ENCODE measurements around the gene CACNA1B.
A peak's percentile ranks its signal among the peaks of the same experiment; 100 is the strongest.
"Not testable (repeated sequence)": the region's sequence is repeated elsewhere in the genome, so short reads cannot be mapped to it uniquely, and the experiment has no call there.

CACNA1B gene

DNA sequence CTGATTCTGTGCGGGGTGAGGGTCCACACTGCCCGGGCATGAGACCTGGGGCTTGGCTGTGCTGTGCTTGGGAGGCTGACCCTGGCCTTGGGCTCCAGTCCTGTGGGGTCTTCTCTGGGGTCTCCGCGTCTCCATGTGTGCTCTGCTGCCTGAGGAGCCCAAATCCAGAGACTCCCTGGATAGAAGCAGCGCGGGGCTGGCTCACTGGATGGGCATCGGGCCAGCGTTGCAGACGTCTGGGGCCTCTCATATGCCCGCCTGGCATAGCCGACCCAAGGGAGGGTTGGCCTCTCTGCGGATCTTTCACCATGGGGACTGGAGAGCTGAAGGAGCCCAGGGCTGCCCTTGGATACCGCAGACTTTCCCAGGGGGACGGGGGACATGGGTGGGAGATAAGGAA is 12.4 kb downstream of the CACNA1B start:
- DNase-seq (ENCODE audit: low spot score): not testable (repeated sequence)

DNA sequence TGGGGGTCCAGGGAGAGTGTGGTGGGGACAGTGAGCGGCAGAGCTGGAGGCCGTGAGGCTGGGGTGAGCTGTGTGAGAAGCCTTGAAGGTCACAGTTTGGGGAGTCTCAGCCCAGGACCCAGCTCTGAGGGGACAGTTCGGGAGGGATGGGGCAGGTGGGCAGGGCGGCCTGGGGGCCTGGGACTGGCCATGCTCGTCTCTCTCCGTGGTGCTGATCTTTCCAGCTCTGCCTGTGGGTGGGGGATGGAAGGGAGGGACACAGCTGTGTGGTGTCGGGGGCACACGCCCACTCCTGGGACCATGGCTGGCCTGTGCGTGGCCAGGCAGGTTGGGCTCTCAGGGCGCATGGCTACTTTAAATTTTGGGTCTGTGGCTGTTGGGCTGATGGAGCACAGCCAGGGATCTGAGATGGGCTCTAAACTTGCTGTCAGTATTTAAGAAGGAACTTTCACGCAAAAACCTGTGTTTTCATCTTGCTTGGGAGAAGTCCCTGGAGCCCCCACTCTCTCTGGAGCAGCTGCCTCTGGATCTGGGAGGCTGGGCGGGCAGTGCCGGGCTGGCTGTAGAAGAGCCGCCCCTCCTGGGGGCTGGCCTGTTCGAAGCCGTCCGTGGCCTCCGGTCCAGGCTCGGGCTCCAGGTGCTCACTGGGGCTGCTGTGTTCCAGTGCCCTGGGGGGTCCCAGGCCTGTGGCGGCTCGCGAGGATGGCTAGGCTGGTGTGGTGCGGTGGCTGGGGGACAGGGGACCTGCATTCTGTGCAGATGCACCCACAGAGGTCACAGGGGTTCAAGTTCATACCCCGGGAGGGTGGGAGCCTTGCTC is 13.4 kb downstream of the CACNA1B start:
- not testable (repeated sequence) for DNase-seq (ENCODE audit: low spot score)

DNA sequence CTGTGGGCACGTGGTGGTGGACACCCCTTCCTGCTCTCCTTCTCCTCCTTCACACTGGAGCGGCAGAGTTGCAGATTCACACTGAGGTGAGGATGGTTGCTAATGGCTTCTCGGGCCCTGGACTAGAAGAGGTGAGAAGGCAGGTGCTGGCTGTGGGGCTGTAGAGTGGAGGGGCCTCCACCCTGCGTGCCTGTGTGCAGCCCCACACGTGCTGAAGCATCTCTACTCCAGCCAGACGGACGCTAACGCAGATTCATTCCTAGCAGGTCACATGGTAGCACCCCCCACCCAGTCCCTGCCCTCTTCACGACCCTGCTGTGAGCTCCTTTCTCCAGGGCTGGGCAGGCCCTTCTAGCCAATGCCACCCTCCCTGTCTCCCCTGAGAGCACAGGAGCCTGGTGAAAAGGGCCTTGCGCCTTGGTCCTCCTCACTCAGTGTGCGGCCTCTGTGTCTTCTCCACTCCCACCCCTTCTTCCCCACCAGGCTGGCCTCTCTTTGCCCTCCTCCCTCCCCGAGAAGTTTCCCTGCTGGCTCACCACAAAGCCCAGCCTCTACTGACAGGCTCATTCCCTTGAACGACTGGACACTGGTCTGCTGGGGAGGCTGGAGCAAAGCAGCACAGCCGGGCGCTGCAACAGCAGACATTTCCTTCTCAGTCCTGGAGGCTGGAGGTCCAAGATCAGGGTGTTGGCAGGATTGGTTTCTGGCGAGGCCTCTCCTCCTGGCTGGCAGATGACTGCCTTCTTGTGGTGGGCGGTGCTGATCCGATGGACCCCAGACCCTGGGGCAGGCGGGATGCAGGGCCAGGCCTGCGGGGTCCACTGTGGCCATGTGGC is 14.2 kb downstream of the CACNA1B start:
- DNase-seq (ENCODE audit: low spot score): no peak

DNA sequence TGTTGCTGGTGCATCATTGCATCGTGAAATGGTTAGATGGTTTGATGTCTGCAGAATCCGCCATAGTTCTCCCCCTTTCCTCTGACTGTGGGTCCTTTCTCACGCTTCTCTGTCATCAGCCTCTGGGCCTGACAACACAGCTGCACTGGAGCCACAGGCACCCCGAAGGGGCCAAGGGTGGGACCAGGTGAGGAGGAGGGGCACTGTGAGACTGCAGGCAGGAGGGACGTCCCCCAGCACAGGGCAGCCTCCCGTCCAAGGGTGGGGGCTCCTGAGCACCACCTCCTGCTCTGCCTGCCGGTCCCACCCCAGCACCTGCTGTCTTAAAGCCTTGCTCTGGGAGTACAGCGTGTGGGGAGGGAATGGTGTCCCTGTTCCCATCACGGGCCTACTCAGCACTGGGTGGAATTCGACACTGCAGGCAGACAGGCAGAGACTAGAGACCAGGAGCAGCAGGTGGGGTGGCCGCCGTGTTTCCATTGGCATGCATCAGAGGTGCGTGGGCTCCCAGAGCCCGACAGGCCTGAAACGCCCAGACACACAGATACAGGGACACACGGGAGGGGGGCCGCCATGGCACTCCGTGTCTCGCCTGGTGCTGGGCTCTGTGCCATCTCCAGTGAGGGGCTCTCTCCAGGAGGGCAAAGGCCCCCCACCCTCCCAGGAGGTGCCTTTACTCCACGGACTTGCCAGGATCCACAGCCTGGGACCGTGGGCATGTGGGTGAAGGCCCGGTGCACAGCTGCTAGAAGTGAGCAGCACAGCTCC is 15.0 kb downstream of the CACNA1B start:
- no peak for DNase-seq (ENCODE audit: low spot score)

DNA sequence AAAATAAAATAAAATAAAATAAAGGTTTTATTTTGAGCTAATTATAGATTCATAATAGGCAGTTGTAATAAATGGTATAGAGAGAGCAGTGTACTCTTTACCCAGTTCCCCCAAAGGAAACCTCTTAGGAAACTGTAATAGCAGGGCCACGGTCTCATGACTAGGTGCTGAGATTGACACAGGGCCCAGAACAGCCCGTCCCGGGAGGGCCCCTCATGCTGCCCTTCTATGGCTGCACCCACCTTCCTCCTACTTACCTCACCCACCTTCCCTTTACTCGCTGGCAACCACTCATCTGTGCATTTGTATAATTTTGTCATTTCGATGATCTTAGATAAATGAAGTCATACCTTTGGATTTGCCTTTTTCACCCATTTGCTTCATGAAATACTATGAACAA is 16.1 kb downstream of the CACNA1B start:
- no peak for DNase-seq (ENCODE audit: low spot score)

DNA sequence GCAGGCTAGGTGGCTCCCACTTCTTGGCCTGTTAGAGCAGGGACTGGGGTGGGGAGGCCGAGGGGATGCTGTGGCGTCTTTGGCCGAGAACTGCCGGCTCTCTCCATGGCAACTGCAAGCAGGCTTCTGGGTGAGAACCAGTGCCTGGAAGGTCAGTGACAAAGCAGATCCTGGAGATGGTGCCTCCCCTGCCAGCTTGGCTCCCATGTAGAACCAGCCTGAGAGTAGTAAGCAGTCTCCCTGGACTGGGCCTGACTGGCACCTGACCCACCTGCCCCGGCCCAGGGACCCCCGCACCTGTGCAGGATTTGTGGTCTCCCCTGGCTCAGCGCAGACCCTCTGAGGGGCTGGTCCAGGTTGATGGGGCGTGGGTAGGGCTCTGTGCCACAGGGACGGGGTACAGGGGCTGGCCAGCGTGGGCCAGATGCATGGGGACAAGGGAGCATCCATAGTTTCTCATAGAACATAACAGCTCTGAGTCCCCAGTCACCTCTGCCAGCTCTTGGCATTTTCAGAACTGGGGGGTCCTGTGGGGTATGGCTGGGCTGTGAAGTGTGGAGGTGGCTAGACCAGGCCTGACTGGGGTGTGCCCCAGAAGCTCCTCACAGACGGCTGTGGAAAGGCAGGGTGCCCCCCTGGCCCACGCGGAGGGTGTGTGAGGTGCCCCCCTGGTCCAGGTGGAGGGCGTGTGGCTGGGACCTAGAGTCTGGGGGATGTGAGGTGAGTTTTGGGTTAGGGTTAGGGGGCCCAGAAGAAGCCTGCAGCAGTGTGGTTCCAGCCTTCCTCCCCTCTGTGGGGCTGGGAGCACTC is 22.2 kb downstream of the CACNA1B start:
- DNase-seq (ENCODE audit: low spot score): no peak

DNA sequence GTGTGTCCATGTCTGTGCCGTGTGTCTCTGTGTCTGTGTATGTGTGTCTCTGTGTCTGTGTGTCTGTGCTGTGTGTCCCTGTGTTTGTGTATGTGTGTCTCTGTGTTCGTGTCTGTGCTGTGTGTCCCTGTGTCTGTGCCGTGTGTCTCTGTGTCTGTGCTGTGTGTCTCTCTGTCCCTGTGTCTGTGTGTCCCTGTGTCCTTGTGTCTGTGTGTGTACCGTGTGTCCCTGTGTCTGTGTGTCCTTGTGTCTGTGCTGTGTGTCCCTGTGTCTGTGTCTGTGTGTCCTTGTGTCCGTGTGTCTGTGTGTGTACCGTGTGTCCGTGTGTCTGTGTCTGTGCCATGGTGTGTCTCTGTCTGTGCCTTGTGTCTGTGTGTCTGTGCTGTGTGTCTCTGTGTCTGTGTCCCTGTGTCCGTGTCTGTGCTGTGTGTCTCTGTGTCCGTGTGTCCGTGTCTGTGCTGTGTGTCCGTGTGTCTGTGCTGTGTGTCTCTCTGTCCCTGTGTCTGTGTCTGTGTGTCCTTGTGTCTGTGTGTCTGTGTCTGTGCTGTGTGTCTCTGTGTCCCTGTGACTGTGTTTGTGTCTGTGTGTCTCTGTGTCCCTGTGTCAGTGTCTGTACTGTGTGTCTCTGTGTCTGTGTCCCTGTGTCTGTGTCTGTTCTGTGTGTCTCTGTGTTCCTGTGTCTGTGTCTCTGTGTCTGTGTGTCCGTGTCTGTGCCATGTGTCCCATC is 23.2 kb downstream of the CACNA1B start:
- DNase-seq (ENCODE audit: low spot score): no peak

DNA sequence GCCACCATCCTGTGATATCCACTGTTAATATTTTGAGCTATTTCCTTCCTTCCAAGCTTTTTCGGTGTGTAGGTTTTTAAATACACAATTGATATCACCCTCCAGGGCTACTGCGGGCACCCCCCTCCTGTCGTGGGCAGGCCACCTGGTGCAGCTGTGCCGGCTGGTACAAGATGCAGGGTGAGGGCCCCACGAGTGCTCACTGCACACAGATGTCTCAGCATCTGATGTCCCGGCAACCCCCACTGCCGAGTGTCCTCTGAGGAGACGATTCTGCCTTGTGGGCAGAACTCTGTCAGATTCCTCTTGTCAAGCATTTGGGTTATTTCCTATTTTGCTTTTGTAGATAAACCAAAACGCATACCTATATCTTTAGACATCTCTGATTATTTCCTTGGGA is 25.1 kb downstream of the CACNA1B start:
- no peak for DNase-seq (ENCODE audit: low spot score)

DNA sequence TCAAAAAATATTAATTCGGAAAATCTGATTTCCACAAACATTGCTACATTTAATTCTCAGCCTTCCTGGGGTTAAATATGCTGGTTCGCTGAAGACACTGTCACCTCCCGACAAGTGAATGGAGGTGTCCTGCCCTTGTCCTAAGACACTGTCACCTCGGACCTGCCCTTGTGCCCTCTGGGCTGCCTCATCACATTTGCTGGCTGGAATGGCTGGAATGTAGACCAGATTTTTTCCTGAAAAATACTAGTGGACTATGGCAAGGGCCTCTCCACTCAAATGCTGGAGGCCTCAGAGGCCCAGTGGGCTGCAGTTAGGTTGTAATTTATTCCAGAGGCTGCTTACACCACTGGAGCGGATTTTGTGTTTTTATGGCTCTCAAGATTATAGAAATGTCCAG is 28.2 kb downstream of the CACNA1B start:
- no peak for DNase-seq (ENCODE audit: low spot score)

DNA sequence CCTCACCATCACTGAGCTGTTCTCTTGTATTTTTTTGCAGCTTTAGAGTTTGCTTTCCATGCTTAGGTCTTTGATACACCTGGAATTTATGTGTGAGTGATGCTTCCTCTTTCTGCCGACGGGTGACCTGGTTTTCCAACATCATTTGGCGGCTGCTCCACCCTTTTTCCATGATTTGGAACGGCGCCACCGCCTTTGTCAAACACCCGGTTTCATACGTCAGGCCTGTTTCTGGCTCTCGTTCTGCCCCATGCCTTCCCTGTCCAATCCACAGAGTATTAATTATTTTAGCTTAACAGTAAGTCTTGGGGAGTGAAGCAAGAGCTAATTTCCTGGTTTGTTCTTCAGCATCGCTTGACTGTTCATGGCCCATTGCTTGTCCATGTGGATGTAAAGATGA is 30.2 kb downstream of the CACNA1B start:
- no peak for DNase-seq (ENCODE audit: low spot score)

DNA sequence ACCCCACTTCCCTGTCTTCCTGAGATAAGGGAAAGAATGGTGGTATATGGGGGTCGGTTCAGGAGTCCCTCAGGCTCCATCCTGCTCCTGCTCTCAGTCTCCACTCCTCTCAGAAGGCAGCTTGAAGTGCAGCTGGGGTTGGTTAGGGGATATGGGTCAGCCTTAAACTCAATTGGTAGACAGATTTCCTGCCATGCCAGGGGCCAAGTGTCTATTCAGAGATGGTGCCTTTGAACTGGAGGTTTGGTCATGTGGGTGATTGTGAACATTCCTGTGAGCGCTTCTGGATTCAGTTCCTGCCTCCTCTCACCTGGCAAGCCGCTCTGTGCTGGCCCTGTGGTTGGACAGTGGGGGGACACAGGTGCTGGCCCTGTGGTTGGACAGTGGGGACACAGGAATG is 35.1 kb downstream of the CACNA1B start:
- no peak for DNase-seq (ENCODE audit: low spot score)

DNA sequence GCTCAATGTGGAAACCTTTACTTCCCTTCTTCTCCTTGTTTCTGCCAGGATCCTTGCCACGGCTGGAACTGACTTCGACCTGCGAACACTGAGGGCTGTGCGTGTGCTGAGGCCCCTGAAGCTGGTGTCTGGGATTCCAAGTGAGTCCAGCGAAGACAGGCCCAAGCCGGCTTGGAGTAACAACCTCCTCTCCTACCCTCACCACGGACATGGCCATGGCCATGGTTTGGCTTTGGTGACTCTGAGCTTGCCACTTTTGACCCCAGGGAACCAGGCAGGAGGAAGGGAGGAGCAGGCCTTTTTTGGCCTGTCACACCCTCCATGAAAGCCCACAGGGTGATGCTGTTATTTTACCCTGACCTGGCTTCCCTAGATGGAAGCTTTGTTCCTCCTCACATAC is 35.5 kb downstream of the CACNA1B start:
- no peak for DNase-seq (ENCODE audit: low spot score)

DNA sequence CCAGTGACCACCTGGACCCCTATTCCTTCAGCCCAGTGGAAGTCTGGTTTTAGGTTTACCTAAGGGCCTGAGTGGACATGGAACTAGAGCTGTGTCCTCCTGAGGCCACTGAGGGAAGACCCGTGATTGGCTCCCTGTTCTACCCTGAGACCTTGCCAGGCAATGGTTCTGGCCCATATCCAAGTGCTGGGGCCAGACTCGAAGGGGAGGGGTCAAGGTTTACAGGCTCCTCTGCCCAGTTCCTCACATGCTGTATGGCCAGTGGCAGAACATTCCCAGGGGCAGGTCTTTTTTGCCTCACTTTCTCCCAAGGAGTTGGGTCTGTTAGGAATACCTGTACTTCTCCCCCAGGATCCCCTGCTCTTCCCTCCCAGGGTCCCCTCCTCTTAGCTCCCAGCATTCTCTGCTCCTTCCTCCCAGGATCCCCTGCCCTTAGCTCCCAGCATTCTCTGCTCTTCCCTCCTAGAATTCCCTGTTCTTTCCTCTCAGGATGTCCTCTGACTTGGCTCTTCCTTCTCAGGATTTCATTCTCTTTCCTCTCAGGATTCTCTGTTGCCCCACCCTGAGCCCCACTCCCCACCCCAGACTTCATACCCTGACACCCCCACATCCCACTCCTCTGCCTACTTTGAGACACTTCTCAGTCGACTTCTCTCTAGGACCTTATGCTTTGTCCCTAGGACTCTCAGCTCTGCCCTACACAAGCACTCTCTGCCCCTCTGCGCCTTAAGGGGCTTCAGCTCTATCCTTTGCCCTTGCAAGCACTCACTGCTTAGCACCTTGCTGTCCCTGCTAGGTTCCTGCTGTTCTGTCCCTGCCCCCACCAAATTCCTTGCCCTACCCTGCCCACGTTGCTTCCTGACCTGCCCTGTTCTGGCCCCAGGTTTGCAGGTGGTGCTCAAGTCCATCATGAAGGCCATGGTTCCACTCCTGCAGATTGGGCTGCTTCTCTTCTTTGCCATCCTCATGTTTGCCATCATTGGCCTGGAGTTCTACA is 36.5 kb downstream of the CACNA1B start:
- no peak for DNase-seq (ENCODE audit: low spot score)

DNA sequence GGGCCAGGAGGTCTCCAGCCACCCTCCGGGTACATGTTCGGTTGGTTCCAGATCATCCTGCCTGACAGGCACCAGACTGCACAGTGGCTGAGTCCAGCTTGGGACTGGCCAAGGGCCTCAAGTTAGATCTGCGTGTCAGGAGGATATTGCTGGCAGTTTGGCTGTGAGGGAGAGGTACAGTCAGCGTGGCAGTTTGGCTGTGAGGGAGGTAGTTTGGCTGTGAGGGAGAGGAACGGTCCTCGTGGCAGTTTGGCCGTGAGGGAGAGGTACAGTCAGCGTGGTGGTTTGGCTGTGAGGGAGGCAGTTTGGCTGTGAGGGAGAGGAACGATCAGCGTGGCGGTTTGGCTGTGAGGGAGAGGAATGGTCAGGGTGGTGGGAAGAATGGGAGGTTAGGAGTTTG is 39.0 kb downstream of the CACNA1B start:
- DNase-seq (ENCODE audit: low spot score): no peak

DNA sequence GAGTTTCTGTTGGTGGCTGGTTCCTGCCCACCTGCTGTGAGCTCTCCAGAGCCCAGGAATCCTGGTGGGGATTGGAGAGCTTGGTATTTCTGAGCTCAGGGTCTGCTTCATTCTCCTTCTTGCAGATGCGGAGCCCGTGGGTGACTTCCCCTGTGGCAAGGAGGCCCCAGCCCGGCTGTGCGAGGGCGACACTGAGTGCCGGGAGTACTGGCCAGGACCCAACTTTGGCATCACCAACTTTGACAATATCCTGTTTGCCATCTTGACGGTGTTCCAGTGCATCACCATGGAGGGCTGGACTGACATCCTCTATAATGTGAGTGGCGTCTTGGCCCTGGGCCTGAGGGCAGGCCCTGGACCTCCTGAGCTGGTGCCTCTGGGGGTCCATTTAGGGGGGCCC is 39.5 kb downstream of the CACNA1B start:
- no peak for DNase-seq (ENCODE audit: low spot score)

DNA sequence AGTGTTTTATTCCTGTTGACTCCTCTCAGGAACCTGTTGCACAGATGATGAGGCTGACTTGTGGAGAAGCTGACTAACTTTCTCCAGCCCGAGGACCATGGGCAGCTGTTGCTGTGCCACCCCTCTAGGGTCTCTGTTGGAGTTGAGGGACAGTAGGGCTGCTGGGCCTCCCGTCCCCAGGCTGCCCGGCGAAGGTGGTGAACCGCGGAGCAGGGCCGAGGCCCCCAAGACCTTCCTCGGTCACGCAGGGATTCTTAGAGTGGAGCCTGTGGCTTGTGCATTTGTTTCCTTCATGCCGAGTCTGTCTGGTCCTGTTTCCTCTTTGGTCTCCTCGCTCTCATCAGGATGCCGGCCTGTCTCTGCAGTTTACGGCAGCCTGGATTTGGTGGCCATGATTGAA is 40.2 kb downstream of the CACNA1B start:
- DNase-seq (ENCODE audit: low spot score): no peak

DNA sequence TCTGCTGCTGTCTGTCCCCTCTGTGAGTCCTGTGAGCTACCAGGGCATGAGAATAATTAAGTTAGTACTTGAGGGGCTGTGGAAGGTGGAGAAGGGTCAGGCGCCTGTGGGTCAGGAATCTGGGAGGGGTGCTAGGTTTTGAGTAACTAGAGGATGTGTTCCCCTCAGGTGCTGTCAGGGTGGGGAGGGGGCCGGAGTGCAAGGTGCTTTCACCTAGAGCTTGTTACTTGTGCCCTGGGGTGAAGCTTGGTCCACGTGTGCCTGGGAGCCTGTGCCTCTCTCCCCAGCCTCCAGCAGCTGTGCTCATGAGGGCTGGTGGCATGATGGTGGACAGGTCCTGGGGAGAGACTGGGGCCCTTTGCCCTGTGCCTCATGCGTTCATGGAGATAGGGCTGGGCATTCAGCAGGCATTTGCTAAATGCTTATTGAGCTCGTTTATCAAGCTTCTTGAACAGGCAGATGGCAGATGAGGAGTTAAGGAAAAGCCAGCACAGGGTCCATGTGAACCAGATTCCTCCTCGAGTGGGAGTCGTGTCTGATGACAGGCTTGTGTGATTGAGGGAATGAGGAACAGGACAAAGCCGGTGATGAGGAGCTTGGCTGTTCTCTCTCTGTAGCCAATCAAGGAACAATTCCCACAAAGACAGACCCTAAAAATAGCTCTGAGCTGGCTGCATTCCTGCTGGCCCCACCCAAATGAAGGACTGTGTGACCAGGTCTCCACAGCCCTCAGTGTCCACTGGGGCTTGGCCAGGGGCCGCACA is 40.9 kb downstream of the CACNA1B start:
- peak; percentile 67 for DNase-seq (ENCODE audit: low spot score)

DNA sequence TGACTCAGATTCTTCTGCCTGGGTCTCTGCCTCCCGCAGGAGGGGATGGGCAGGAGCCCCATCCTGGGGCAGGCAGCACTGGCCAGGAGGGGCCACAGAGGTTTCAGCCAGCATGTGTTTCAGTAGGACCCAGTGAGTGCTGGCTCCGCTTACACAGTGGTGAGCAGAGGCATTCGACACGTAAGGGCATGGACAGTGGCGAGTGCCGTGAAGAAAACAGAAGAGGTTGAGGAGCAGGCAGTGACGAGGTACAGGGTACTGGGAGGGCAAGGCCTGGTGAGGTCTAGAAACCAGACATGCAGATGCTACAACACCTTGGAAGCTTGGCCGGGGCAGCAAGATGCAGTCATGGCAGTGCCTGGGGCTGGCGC is 41.5 kb downstream of the CACNA1B start:
- DNase-seq (ENCODE audit: low spot score): no peak

DNA sequence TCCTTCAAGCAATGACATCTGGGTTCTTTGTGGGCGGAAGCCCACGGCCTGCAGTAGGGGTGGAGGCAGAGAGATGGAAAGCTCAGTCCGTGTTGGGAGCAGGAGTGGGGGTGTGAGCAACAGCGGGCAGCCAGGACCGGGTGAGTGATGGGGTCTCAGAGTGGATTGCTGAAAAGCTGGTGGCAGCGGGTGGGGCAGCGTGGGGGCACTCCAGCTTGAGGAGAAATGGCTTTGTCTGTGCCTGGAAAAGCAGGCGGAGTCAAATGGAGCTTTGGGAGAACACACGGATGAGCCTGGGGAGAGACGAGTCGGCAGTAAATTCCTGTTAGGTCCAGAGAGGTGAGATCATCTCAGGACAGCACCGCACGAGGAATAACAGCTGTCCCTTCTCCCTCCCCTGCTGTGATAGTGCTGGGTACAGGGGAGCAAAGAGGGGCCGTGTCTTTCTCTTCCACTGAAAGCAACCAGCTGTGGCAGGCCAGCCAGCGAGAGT is 42.1 kb downstream of the CACNA1B start:
- DNase-seq (ENCODE audit: low spot score): no peak
